Osteocyte (in vitro differentiated cells): ENCODE data around the gene GPC1. TPM values are rescaled to one million over a fixed set of nuclear protein-coding genes. Genes with fewer than 3 reads are reported as not detected.

ENCODE experiments used
- DNase-seq: peaks from one replicate; pipeline ENCODE4 v3.0.0; 2021; ENCODE audit warnings: mixed read lengths; ENCODE audit not compliant: unreplicated experiment; ENCODE audit errors: extremely low spot score
- H3K27ac Mint-ChIP-seq: one replicate; pipeline ENCODE4 v1.8.0; 2021; ENCODE audit warnings: mild to moderate bottlenecking, mixed read lengths; ENCODE audit not compliant: unreplicated experiment
- H3K27me3 Mint-ChIP-seq: one replicate; pipeline ENCODE4 v1.8.0; 2021; ENCODE audit warnings: mixed read lengths; ENCODE audit not compliant: unreplicated experiment
- H3K36me3 Mint-ChIP-seq: one replicate; pipeline ENCODE4 v1.8.0; 2021; ENCODE audit warnings: mixed read lengths; ENCODE audit not compliant: unreplicated experiment
- H3K4me1 Mint-ChIP-seq: one replicate; pipeline ENCODE4 v1.8.0; 2021; ENCODE audit warnings: mixed read lengths; ENCODE audit not compliant: unreplicated experiment
- H3K4me3 Mint-ChIP-seq: one replicate; pipeline ENCODE4 v1.8.0; 2021; ENCODE audit warnings: mild to moderate bottlenecking, moderate library complexity, mixed read lengths; ENCODE audit not compliant: unreplicated experiment
- H3K9me3 Mint-ChIP-seq: one replicate; pipeline ENCODE4 v1.8.0; 2021; ENCODE audit warnings: mixed read lengths; ENCODE audit not compliant: unreplicated experiment
- total RNA-seq: library from RNA; stranded (reverse); gene quantifications from 2 replicates; pipeline ENCODE4 v1.2.1, GENCODE V29; 2021
- TF ChIP-seq, protein P1 (sequence below): fragments of 200-600 bp; sonication (generic); IDR thresholded peaks from 2 replicates; pipeline ENCODE4 v1.5.0; 2021; ENCODE audit warnings: antibody characterized with exemption, mild to moderate bottlenecking, moderate library complexity

GPC1 gene
- total RNA-seq, 1 donor from 2014 or later = 148 TPM

DNA sequence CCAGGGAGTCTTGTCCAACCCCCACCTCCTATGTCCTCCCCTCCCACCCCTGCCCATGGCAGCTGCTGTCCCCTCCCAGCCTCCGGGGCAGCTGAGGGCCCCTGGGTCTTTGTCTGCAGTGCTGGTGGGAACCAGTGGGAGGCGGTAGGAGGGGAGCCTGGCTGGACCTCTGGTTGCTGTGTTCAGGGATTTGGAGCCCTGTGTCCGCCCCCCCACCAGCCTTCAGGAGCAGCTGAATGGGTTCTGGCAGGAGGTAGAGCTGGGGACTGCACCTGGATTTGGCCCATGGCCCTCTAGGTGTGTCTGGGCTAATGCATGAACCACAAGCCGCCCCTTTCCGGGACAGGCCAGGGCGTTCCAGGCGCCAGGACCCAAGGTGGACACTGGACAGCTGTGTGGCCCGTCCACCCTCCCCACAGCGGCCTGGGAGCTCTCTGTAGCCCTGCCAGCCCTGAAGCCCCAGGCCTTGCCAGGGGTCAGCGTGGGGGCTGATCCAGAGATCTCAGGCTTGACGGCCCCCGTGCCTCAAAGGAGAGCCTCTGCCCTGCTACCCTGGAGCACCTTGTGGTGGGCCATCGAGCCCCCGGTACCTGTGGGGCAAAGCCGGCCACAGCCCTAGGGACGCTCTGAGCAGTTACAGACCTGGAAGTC is 25.4 kb downstream of the GPC1 start:
- TF ChIP-seq, protein P1, sequence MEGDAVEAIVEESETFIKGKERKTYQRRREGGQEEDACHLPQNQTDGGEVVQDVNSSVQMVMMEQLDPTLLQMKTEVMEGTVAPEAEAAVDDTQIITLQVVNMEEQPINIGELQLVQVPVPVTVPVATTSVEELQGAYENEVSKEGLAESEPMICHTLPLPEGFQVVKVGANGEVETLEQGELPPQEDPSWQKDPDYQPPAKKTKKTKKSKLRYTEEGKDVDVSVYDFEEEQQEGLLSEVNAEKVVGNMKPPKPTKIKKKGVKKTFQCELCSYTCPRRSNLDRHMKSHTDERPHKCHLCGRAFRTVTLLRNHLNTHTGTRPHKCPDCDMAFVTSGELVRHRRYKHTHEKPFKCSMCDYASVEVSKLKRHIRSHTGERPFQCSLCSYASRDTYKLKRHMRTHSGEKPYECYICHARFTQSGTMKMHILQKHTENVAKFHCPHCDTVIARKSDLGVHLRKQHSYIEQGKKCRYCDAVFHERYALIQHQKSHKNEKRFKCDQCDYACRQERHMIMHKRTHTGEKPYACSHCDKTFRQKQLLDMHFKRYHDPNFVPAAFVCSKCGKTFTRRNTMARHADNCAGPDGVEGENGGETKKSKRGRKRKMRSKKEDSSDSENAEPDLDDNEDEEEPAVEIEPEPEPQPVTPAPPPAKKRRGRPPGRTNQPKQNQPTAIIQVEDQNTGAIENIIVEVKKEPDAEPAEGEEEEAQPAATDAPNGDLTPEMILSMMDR = no peak
- Mint-ChIP-seq H3K9me3 (no peaks in the 10 kb centered on the region), H3K4me1 (peaks cover 13% of the 10 kb centered on the region), H3K27ac (no peak overlapping the region), H3K4me3 (no peak overlapping the region), H3K27me3 (no peaks in the 10 kb centered on the region), H3K36me3 (no peaks in the 10 kb centered on the region)
- DNase-seq = no peak

DNA sequence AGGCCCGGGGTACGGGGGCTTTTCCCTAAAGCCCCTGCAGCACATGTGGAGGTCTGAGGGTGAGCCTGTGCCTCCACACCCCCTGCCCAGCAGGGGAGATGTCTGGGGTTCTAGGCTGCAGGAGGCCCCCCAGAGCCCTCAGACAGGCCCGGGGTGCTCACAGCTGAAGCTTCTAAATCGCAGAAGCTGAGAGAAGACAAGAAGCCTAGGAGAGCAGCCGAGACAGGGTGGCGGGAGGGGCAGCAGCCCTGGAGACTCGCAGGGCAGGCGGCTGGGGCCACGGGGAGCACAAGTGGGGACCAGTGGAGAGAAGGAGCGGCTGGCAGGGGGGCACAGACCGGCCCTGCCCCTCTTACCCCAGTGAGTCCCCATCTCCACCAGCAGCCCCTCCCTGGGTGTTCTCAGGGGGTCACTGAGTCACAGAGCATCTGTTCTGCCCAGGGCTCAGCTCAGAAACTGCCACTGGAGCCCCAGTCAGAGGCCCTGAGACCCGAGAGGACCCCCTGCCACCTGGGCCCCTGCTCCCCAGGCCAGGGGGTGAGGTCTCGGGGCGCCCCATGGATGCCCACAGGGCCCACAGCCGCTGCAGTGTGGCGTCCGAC is 26.1 kb downstream of the GPC1 start:
- Mint-ChIP-seq H3K27ac (no peak overlapping the region), H3K9me3 (no peaks in the 10 kb centered on the region), H3K4me1 (peaks cover 11% of the 10 kb centered on the region), H3K36me3 (no peaks in the 10 kb centered on the region), H3K4me3 (no peak overlapping the region), H3K27me3 (no peaks in the 10 kb centered on the region)
- DNase-seq = no peak
- TF ChIP-seq, protein P1 = no peak

DNA sequence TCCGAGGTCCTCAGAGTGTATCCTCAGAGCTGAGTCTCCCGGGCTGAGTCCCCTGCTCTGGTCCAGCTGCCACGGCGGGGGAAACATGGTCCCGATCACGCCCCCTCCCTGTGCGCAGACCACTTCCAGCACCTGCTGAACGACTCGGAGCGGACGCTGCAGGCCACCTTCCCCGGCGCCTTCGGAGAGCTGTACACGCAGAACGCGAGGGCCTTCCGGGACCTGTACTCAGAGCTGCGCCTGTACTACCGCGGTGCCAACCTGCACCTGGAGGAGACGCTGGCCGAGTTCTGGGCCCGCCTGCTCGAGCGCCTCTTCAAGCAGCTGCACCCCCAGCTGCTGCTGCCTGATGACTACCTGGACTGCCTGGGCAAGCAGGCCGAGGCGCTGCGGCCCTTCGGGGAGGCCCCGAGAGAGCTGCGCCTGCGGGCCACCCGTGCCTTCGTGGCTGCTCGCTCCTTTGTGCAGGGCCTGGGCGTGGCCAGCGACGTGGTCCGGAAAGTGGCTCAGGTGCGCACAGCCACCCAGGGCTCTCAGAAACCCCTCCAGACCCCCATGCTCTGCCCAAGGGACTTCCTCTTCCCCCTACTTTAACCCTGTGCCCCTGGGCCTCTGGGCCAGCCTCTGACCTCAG is 26.7 kb downstream of the GPC1 start:
- no peaks in the 10 kb centered on the region for H3K27me3 Mint-ChIP-seq
- DNase-seq = no peak
- TF ChIP-seq, protein P1 = no peak
- peaks cover 6% of the 10 kb centered on the region for H3K4me1 Mint-ChIP-seq
- H3K36me3 Mint-ChIP-seq = no peaks in the 10 kb centered on the region
- no peaks in the 10 kb centered on the region for H3K9me3 Mint-ChIP-seq
- no peak overlapping the region for H3K4me3 Mint-ChIP-seq
- H3K27ac Mint-ChIP-seq = no peak overlapping the region

DNA sequence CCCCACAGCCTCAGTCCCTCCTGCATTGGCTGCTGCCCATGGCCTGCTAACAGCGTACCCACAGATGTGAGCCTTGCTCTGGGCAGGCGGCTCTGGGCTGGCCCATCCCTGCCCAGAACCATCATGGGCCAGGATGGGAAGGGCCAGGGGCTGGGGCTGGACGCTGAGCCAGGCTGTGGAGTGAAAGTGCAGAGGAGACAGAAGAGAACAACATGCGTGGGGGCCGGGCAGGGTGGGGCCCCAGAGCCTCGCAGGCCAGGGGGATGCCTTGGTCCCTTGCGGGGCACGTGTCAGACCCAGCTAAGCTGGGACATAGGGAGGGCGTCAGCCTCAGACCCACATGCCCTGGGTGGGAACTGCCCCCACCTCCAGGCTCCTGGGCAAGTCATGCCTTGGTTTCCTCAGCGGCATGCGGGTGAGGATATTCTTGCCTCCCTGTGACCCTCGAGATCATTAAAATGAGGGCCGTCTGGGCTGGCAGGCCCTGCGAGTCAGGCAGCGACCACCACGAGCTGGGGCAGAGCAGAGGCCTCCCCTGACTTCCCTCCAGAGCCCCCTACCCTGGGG is 27.3 kb downstream of the GPC1 start:
- H3K9me3 Mint-ChIP-seq = no peaks in the 10 kb centered on the region
- H3K4me1 Mint-ChIP-seq = peaks cover 4% of the 10 kb centered on the region
- TF ChIP-seq, protein P1 = no peak
- H3K36me3 Mint-ChIP-seq = no peaks in the 10 kb centered on the region
- H3K4me3 Mint-ChIP-seq = no peak overlapping the region
- H3K27me3 Mint-ChIP-seq = no peaks in the 10 kb centered on the region
- DNase-seq = no peak
- H3K27ac Mint-ChIP-seq = no peak overlapping the region

DNA sequence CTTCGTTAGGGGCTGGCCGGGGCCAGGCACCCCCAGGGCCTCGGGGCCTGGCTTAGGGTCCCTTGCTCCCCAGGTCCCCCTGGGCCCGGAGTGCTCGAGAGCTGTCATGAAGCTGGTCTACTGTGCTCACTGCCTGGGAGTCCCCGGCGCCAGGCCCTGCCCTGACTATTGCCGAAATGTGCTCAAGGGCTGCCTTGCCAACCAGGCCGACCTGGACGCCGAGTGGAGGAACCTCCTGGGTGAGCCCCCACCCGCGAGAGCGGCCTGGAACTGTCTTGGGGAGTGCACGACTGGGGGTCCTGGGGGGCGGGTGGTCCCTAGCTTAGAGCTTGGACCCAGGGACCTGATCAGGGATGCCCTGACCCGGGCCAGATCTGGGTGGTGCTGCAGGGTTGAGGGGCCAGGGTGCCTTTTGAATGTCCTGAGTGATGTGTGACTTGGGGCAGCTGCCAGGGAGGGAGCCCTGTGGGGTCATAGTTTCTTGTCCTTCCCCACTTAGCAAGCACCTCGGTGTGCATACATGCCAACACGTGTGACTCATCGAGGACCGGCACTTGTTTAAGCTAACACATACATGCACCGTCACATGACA is 27.9 kb downstream of the GPC1 start:
- Mint-ChIP-seq H3K4me3 (no peak overlapping the region), H3K27me3 (no peaks in the 10 kb centered on the region), H3K27ac (no peak overlapping the region), H3K4me1 (no peaks in the 10 kb centered on the region), H3K9me3 (no peaks in the 10 kb centered on the region), H3K36me3 (no peaks in the 10 kb centered on the region)
- DNase-seq = no peak
- TF ChIP-seq, protein P1 = no peak
